NCI-H1417 (cell line): ENCODE data around the gene PARD3.
"Not testable (repeated sequence)": the region's sequence is repeated elsewhere in the genome, so short reads cannot be mapped to it uniquely, and the experiment has no call there.

ENCODE experiments used
- DNase-seq, 3 experiments: peaks; one replicate each; lab custom pipeline; 2025; lab: John Stamatoyannopoulos, UW

Gene PARD3

GRCh38 chr10:34303022-34303421 lies 512.1 kb downstream of the PARD3 start:
- peak in 1 of 3 experiments; percentile 26 for DNase-seq

GRCh38 chr10:34299105-34299611 lies 515.9 kb downstream of the PARD3 start:
- DNase-seq: peak in 1 of 3 experiments; percentile 4

GRCh38 chr10:34298346-34298818 lies 516.7 kb downstream of the PARD3 start:
- no peak for DNase-seq

- peak in 2 of 3 experiments; percentile 6 to 54 for DNase-seq
These were observed 517.4 kb downstream of the PARD3 start for GRCh38 chr10:34297541-34298345.

DNA sequence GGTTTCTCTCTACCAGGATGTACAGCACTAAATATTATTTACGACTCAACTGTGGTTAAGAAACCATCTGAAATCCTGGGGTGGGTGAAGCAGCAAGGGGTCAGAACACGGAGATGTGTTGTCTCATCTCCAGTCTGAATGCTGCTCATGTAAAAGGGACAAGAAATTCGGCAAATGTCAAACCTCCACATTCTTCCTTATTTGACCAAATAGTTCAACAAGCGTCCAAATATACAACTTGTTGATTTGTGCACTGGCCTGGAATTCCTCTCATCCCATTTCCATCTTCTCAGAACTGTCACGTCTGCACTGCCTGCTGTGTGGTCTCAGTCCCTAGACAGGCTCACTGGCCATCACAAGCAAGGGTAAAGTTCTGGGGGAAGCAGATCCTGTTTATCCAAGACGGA lies 520.0 kb downstream of the PARD3 start:
- no peak for DNase-seq

- no peak for DNase-seq
These were observed 521.0 kb downstream of the PARD3 start for GRCh38 chr10:34294137-34294536.

- peak in 1 of 3 experiments; percentile 37 for DNase-seq
These were observed 522.4 kb downstream of the PARD3 start for GRCh38 chr10:34292675-34293074.

DNA sequence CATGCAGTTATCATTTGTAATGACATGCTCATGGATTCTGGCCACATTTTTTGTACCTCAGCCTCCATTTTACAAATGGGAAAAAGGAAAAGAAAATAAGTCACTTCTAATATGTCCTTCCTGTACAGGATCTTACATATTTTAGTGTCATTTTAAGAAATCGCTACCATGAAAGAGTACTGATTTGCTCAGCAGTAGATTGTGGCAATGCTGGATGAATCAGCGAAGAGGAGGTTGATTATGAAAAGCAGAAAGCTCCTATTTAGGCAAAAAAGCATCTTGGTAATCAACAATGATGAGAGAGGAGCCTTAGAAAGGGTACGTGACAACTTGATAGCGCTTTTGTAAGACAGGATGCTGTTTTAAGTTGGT lies 522.9 kb downstream of the PARD3 start:
- DNase-seq: no peak

DNA sequence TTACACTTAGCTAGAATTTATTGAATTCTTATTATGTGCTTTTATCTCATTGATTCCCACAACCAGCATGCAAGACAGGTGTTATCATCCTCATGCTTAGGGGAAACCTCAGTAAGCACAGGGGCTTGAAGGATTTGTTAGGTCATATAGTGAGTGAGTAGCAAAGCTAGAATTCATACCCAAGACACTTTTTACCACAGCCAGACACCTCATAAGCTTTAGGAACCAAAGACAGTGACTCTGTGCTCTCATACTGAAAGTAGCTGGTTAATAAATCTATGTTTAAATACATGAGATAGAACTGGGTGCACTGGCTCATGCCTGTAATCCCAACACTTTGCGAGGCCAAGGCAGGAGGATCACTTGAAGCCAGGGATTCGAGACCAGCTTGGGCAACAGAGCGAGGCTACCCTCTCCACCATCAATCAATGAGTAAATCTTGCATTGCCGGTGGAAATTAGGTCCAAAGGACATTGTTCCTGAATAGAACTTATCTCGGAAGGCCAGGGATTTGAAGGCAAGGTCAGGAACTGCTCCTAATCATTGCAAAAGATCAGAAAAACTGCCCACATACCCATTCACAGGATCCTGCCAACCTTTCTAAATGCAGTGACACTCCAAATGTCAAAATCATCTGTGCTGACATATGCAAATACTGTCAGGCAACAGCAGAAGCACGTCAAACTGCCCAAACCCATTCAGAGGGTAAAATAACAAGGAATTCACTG lies 523.5 kb downstream of the PARD3 start:
- DNase-seq: no peak

DNA sequence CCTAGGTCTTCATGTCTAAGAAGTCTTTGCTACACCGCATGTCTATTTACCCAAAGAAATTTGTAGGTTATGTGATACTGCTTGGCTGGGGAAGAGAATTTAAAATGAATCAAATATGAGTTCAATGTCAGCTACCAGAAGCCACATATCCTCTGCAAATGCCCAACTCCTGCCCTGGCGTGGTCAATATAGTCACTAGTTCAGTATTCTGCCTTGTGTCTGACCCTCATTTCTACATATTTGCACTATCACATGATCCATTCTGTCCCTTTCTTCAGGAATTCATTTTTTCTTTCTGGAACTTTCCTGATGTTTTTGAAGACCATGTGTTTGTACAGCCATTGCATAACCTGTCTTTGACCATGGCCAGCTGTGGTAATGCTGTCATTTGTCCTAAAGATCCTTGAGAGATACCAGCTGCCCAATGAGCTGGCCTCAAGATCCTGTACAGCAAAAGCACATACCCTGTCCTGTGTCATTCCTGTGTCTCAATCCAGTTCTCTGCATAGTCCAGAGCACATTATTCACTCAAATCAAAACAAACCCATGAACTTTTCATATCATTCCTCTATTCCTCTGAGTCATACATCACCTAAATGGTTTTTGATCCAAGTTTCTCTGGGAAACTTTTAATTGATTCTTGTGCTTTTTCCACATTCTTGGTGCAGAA lies 524.5 kb downstream of the PARD3 start:
- DNase-seq: no peak

DNA sequence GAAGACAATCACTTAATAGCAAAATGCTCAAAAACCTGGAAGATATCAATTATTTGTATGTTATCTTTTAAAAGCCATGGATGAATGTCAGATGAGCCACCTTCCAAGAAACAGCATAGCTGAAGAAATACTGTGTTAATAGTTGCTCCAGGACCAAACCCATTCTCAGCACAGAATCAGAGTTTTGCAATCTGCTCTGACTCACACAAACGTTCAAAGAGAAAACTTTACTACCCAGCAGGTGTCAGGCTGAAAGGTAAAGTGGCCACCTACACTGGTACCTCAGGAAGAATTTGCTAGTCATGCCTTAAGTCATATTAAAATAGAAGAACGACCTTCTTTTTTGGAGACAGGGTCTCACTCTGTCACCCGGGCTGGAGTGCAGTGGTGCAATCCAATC lies 526.5 kb downstream of the PARD3 start:
- no peak for DNase-seq

GRCh38 chr10:34286136-34286739 lies 528.9 kb downstream of the PARD3 start:
- DNase-seq: no peak

GRCh38 chr10:34281661-34282582 lies 533.2 kb downstream of the PARD3 start:
- DNase-seq: peak in 1 of 3 experiments; percentile 1

GRCh38 chr10:34280599-34281374 lies 534.3 kb downstream of the PARD3 start:
- no peak for DNase-seq

DNA sequence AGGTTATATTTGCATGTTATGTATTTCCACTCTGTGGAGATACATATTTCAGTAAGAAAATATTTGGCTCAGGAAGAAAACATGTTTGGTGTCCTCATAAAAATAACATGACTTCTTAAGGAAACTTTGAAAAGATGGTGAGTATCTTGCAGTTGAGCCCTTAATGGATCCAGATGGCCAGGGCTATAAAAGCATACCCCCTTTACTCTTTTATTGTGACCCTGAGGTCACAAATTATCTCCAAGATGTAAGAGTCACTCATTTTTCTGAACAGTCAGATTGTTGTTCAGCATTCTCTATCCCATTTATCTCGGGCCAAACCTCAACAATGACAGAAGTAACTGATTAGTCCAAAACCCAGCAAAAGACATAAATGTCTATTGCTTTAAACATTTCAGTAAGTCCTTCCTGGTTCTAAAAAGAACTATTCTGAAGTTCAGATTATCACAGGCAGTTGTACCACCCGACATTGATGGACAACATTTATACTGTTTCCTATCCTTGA lies 539.4 kb downstream of the PARD3 start:
- no peak for DNase-seq

DNA sequence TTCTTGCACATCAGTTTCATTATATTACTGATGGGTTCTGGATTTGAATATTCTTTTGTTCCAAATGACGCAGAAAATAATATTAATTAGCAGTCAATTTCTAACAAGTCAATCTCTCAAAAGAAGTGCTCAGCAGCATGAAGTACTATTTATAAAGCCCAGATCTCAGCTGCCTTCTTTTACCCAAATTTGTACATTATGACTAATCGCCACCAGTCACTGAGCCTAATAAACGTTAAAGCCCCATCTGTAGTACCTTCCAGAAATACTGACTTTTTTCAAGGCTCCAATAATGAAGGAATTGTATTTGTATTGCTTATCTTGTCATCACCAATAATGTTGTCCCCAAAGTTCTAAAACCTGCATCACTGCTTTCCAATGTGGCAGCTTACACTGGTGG lies 540.2 kb downstream of the PARD3 start:
- no peak for DNase-seq

GRCh38 chr10:34273340-34273739 lies 541.8 kb downstream of the PARD3 start:
- no peak for DNase-seq

DNA sequence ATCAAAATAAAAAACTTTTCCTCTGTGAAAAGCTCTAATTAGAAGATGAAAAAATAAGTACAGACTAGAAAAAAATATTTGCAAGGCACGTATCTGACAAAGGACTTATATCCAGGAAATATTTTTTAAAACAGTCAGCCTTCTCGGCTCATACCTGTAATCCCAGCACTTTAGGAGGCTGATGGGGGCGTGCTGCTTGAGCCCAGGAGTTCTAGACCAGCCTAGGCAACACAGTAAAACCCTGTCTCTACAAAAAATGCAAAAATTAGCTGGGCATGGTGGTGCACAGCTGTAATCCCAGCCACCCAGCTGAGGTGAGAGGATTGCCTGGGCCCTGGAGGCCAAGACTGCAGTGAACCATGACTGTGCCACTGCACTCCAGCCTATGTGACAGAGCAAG lies 542.8 kb downstream of the PARD3 start:
- no peak for DNase-seq

DNA sequence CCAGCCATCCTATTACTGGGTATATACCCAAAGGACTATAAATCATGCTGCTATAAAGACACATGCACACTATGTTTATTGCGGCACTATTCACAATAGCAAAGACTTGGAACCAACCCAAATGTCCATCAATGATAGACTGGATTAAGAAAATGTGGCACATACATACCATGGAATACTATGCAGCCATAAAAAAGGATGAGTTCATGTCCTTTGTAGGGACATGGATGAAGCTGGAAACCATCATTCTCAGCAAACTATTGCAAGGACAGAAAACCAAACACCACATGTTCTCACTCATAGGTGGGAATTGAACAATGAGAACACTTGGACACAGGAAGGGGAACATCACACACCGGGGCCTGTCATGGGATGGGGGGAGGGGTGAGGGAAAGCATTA lies 546.7 kb downstream of the PARD3 start:
- DNase-seq: not testable (repeated sequence)

- DNase-seq: no peak
These were observed 552.1 kb downstream of the PARD3 start for GRCh38 chr10:34262985-34263384.
